HG03064 (cell line): ENCODE measurements around the gene MANSC4.

ENCODE experiments used
- ATAC-seq: cut with Tn5 transposase; IDR thresholded peaks from one replicate; pipeline ENCODE4 v1.9.1; 2021; ENCODE audit warnings: low read depth; ENCODE audit not compliant: unreplicated experiment

The MANSC4 gene

GRCh38 chr12:27779920-27780611 lies at the start of gene MANSC4, which contains the start of gene KLHL42:
TSS of gene MANSC4 (minus strand) at chr12:27780236. CDS start at chr12:27771276, 8,960 bp downstream.
TSS of gene KLHL42 (plus strand) at chr12:27780233. CDS start at chr12:27780331, 98 bp downstream.
- ATAC-seq, result peak; percentile 72

GRCh38 chr12:27828196-27828595 lies 48.2 kb upstream of the MANSC4 start:
- ATAC-seq, result no peak

- ATAC-seq, result no peak
These were observed 46.0 kb upstream of the MANSC4 start for GRCh38 chr12:27826076-27826475.

- peak; percentile 61 for ATAC-seq
These were observed 44.2 kb upstream of the MANSC4 start for GRCh38 chr12:27824126-27824842.

DNA sequence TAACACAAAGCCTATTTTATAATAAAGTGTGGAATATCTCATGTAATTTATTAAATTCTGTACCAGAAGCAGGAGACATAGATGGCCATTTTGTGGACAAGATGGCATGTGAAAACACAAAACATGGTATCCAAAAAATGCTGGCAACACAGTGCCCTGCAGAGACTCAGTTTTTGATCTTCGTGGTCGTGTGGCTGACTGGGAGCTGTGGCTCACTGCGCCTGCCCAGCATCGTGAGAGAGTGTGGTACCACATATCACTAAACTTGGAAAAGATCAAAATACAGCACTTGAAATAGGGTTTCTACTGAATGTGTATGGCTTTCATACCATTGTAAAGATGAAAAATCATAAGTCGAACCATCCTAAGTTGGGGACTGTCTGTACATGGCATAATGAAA lies 43.0 kb upstream of the MANSC4 start:
- ATAC-seq, result no peak

DNA sequence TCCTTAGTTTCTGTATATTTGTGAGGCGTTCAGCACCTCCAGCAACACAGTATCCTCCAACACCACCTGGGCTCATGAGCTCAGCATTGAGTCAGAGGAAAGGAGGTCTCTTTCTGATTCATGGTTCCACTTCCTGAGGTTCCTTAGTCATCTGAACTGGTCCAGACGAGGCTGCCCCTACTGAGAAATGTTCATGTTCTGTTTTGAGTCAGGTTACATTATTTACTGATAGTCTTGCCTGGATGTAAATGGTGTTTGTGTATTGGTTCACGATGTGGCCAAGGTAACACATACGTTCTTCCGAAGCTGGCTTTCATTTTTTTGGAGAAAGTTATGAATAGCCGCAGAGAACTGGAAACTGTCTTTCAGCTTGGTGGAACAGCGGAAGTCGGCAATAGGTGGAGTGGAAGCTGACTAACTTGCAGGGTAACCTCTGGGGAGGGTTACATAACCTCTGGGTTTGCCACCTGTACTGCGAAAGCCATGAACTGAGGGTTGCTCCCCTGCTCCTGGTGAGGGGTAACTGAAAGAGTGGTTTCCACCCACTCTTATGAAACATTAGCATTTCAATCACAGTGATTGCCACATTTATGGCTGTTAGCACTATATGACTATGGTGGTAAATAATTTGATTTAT lies 42.2 kb upstream of the MANSC4 start:
- ATAC-seq, result peak; percentile 59

DNA sequence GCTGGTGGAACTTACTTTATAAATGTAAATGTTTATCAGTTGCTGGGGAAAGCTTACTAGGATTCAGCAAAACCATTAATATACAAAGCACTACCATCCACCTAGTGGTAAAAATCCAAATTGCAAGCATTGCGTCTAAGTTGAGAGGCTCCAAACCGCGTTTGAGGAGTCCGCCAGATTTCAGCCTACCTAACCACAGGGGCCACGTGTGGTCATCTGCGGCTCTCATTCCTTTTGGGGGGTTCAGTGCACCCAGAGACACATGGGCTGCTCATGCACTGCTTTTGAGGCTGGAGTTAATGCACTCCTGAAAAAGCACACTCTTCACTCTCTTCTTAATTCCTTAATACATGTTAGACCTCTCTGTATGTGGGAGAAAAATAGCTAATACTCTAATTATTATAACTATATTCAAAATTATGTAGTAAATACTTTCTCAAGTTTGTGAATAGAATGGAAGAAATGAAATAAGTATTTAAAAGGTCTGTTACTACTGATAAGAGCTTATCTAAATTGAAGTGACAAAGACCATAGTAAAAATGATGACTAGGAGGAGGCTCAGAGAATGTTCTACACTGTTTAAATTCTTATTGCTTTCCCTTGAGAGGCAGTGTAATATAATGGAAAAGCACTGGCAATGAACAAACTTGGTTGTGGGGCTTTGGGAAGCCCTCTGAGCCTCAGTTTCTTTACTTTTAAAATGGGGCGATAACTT lies 41.4 kb upstream of the MANSC4 start:
- no peak for ATAC-seq

DNA sequence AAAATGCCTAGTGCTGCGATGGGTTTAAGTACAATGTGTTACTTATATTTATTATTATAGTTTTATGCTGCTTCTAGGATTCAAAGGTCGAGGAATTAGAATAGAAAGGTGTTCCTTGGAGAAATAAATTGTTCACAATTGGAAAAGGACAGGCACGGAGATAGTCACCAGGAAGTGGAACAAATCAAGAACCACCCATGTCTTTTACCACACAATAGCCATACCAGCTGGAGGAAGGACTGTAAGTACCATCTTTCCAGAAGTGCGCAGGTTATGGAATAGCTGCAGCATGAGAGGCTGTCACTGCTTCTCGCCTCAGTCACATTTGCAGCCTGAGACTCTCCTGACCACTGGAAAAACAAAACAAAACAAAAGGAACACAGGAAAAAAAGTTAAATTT lies 40.5 kb upstream of the MANSC4 start:
- no peak for ATAC-seq

DNA sequence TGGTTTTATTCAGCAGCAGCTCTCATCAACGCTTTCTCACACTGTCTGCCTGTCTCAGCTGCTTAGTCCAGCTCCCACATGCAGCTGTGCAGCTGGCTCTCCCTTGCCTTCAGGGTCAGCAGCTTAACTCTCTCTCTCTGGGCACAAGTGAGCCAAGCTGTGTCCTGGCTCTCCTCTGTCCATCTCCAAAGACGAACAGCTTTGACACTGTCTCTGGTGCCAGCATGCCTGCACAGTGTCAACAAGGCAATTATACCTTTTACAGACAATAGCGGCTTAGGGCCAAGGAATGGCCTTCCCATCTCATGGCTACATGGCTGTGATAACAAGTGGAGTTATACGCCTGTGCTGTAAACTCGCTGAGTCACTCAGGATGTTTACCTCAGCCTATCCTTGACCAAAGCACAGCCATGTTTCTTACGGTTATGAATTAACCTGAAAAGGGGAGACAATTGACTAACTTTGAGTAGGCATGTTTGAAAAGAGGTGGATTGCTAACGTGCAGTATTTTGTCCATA lies 38.4 kb upstream of the MANSC4 start:
- ATAC-seq, result no peak

DNA sequence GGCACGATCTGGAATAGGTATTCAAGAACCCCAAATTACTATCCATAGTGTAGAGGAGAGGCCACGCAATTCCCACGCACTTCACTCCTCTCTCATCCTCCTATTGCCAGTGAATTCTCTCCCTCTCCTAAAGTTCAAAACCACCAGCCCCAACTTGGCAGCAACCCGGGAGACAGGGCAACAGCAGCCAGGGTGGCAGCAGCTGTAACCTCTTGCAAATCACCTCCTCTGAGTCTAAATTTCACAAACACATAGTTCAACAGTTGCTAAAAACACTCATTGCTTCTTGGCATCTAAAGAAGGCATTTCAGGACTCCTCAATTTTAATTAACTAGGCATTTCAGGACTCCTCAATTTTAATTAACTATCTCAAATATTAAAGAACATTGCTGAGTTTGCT lies 37.7 kb upstream of the MANSC4 start:
- no peak for ATAC-seq

GRCh38 chr12:27814851-27815591 lies 35.0 kb upstream of the MANSC4 start:
- ATAC-seq, result no peak

DNA sequence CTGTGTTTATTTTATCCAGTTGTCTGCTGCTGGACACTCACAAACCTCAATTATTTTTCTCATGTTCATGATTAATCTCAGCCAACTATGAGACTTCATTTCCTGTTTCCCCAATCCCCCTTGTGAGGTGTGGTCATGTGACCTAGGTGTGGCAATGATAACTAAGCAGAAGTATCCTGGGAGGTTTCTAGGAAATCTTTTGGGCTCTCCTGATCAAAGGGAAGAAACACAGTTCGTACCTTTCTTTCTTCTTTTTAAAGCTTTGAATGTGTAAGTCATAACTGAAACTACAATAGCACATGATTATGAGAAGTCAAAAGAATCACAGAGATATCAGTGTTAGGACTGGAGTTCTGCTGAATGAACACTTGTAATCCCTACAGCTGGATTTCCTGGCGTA lies 34.4 kb upstream of the MANSC4 start:
- ATAC-seq, result no peak

DNA sequence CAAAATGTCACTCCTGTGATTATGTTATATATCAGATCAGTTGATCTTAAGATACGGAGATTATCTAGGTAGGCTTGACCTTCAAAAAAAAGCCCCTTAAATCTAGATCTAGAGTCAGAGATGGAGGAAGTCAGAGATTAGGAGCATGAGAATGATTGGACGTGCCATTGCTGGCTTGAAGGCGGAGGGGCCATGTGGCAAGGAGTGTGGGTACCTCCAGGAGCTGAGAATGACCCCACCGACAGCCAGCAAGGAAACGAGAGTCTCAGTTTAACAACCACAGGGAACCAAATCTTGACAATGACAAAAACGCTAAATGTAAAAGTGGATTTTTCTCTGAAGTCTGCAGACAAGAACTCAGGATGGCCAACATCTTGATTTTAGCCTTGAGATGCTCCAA lies 32.5 kb upstream of the MANSC4 start:
- no peak for ATAC-seq

- no peak for ATAC-seq
These were observed 30.7 kb upstream of the MANSC4 start for GRCh38 chr12:27810756-27811155.

GRCh38 chr12:27808841-27809240 lies 28.8 kb upstream of the MANSC4 start:
- ATAC-seq, result no peak

DNA sequence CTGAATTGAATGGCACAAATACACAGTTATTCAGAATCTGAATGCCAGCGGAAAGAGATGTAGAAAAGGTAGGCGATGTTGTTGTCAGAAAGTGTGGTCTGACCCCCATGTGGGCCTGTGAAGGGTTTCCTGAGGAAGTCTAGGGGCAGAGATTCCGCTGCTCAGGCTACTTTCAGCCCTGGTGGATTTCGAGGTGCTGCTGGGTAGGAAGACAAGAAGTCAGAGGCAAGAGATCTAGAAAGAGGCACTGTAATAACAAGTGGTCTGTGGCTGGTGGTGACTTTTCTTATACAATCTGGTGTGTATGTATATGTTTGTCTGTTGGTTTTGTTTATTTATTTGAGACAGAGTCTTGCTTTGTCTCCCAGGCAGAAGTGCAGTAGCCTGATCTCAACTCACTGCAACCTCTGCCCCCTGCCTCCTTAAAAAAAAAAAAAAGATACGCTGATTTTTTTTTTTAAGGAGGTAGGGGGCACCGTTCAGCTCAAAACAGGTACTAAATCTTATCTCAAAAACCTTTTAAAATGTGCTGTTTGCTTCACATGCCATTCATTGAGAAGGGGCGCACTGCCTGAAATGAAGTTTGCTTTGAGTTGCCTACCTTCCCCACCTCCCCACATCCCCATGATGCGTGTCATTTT lies 27.1 kb upstream of the MANSC4 start:
- ATAC-seq, result no peak

- ATAC-seq, result no peak
These were observed 26.2 kb upstream of the MANSC4 start for GRCh38 chr12:27806259-27806658.

GRCh38 chr12:27805238-27805637 lies 25.2 kb upstream of the MANSC4 start:
- no peak for ATAC-seq

GRCh38 chr12:27802936-27803335 lies 22.9 kb upstream of the MANSC4 start:
- no peak for ATAC-seq

DNA sequence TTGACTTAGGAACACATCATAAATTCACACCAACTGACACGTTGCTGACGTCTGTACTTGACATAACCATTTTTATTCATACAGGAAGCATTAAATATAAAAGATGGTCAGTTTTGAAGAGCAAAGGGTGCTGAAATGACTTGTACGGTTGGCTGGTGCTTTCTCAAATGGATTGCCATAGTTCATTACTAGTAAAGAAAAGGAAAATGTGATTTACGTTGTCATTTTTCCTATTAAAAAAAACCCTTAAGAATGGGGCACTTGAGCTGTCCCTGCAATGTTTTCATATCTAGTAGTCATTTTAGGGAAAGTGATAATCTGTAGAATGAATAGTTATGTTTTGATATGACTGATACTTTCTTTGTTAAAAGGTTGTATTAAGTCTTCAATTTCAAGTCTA lies 22.5 kb upstream of the MANSC4 start:
- no peak for ATAC-seq
